Measurements from ENCODE around the gene DLGAP1.
"Not testable (repeated sequence)": the region's sequence is repeated elsewhere in the genome, so short reads cannot be mapped to it uniquely, and the experiment has no call there.

Gene DLGAP1

DNA sequence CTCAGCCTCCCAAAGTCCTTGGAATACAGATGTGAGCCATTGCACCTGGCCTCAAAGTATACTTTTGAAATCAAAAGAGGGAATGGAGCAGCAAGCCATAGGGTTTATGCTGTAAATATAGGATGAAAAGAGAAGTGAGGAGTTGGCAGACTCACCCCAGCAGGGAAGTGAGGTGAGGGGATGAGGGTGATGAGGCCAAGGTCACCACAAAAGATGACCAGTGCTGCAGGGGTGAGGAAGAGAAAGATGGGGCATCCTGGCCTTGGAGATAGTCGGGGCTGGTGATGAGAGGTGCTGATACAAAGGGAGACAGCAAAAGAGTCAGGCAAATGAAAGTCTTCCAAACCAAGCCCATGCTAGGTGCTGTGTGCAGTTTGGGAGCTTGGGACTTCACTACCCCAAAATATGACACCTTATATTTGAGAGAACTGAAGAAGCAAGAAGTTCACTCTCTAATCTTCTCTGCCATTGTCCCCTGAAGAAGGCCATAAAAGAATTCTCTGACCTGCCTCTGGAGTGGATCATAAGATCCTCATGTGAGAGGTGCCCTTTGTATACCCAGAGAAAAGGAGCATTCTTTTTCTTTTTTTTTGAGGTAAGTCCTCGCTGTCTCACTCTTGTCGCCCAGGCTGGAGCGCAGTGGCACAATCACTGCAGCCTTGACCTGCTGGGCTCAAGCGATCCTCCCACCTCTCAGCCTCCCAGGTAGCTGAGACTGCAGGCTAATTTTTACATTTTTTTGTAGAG lies 974.1 kb downstream of the DLGAP1 start:
- DNase-seq = no peak

DNA sequence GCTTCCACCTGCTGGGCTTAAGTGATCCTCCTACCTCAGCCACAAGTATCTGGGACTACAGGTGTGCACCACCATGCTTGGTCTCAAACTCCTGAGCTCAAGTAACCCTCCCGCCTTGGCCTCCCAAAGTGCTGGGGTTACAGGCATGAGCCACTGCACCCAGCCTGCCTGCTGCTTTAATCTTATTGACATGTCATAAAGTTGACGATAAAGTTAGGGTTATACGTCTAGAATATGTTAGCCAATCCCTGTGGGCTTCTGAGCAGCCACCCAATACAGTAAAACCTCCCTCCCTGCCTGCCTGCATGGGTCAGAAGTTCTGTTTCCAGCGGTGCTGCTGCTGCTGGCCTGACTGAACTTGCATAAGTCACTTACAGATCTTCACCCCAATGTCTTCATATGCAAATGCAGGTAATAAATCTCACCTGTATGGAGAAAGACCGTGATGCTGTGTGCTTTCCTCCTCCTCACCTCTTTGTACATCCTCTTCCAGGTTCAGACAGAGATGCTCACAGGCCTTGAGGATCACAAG lies 975.1 kb downstream of the DLGAP1 start:
- DNase-seq = no peak

DNA sequence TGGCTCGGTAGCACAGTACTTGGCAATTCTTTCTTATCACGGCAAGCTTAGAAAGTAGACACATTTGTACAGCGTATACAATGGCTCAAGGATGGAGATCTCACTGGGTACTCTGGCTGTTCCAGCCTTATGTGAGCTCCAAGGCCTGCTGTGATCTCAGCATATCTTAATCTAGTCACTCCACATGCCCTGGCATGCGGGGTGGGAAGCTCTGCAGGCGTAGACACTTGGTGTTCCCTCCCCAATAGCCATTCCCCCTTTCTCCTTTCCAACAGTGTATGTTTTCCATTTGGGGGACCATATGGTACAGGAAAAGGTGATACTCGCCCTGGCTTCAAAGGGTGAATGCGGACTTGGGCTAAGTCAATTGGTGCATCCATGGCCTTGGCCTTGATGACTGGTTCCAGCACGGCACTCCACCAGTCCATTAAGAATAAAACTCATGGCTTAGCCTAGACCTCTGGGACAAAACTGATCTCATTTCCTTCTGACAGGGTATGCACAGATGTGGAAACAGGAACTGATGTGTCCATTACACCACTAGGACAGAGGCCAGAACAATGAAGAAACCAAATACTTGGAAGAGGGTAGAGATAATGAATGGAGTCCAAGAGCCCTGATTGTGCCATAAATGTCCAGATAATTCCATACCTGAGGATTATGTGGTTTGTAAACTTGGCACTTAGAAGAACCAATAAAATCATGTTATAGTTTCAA lies 976.7 kb downstream of the DLGAP1 start:
- DNase-seq = no peak

DNA sequence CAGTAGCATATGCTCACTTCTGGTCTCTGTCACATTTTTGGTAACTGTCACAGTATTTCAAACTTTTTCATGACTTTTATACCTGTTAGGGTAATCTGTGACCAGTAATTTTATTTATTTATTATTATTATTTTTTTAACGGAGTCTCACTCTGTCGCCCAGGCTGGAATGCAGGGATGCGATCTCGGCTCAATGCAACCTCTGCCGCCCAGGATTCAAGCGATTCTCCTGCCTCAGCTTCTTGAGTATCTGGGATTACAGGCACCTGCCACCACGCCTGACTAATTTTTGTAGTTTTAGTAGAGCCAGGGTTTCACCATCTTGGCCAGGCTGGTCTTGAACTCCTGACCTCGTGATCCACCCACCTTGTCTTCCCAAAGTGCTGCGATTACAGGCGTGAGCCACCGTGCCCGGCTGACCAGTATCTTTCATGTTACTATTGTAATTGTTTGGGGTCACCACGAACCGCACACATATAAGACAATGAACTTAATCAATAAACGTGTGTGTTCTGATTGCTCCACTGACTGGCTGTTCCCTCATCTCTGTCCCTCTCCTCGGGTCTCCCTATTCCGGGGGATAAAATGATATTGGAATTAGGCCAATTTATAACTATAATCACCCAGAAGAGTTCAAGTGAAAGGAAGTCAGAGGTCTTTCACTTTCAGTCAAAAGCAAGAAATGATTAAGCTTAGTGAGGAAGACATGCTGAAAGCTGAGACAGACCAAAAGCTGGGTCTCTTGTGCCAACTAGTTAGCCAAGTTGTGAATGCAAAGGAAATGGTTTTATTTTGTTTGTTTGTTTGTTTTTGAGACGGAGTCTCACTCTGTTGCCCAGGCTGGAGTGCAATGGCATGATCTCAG lies 982.2 kb downstream of the DLGAP1 start:
- DNase-seq = no peak

DNA sequence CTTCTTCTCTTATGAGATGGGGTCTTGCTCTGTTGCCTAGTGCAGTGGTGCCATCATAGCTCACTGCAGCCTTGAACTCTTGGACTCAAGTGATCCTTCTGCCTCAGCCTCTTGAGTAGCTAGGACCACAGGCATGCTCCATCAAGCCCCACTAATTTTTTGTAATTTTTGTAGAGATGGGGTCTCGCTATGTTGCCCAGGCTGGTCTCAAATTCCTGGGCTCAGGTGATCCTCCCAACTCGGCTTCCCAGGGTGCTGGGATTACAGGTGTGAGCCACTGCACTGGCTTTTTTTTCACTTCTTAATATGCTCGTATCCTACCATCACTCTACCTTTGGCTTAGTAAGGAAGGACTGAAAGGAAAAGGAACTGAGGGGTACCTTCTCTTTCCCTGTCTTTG lies 983.0 kb downstream of the DLGAP1 start:
- DNase-seq = not testable (repeated sequence)

DNA sequence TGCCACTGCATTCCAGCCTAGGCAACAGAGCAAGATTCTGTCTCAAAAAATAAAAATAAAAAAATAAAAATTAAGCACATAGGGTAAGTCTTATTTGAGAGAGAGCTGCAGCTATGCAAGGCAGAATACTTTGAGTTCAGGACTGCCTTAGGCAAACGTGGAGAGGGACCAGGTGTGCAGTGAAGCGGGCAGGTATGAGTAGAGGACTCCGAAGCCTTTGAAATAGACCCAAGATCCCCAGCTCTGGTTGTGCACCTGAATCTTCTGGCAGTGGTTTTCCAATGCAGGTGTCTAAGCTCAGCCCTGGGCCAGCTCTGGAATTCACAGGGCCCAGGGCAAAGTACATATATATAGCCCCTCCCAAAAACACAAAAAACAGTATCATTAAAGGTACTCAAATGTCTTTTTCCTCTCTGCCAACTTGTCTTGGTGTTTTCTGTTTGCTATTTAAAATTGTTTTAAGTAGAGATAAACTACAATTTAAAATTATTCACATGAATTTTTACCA lies 983.9 kb downstream of the DLGAP1 start:
- no peak for DNase-seq

DNA sequence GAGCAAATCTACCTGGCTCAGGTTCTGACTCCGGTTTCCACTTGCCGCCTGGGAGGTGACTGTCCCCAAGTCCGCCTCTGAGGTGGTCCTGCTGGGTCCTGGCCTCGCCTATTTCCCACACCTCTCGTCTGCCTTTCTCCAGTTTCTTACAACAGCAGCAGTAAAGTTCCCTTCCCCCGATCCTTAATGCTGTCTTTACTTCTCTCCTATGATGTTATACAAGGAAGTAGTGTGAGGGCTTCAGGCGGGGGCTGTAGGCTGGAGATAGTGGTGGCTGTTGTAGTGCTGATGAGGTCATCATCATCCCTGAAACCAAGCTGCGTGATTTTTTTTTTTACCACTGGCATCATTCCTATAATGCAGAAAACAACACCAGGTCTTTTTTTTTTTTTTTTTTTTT lies 986.3 kb downstream of the DLGAP1 start:
- no peak for DNase-seq

DNA sequence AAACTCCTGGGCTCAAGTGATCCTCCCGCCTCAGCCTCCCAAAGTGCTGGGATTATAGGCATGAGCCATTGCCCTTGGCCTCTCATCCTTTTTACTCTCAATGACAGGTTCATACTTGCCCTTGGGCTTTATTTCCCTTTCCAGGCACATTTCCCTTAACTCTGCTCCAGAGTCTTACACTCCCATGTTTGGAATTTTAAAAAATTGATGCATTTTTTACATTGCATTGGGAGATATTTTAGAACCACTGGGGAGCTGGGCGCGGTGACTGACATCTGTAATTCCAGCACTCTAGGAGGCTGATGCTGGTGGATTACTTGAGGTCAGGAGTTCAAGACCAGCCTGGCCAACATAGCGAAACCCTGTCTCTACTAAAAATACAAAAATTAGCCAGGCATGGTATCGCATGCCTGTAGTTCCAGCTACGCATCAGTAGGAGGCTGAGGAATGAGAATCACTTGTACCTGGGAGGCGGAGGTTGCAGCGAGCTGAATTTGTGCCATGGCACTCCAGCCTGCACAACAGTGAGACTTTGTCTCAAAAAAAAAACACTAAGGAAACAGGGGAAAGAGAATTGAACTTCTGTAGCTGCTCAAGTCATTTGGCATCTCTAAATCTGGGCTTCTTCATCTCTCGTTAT lies 986.9 kb downstream of the DLGAP1 start:
- DNase-seq = no peak

DNA sequence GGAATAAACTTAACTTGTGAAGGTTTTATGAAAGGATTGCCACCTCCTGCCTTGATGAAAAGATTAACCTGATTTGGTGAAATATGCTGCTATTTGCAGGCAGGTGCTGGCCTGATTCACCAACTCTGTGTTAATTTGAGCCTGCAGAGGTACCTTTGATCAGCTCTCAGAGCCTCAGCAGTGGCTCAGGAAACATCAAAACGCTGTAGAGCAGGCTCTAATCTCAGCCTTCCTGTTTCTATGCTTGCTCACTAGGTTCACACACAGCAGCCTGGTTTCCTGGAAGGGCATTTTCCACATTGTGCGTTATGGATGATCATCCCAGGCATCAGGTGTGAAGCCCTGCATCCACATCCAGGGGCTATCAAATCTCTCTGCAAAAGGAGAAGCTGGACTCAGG lies 988.2 kb downstream of the DLGAP1 start:
- DNase-seq = no peak

DNA sequence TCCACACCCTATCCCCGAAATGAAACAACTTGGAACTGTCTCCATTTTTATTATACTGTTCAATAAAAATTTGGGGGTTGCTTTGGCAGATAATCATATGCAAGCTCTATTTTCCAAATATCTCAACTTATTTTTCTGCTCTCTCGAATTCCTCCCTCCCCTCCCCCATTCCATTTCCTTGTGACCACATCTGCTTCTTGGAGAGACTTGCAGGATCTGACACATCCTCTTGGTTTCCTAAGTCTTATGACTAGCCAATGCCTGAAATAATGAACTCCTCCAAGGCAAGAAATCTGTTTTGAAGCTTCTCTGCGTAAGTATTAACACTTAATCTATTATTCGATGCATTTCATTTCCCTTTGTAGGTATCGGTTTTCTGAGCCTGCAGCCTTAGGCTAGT lies 989.1 kb downstream of the DLGAP1 start:
- no peak for DNase-seq

DNA sequence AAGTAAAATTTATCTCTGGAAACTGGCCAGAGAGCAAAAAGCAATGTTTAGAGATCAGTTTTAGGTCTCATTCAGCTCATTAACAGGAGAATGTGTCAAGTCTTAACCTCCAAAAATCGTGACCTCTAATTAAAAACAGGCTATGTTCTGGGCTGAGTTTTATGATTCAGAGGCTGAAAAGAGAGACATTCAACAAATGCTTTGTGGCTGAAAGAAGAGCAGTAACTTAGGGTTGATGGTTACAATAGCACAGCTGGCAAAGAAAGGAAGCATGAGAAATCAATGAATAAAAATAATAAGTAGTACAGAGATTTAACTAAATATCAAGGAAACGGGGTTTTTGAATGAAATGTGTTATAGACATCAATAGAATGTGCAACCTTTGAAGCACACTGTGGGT lies 992.1 kb downstream of the DLGAP1 start:
- DNase-seq = no peak

DNA sequence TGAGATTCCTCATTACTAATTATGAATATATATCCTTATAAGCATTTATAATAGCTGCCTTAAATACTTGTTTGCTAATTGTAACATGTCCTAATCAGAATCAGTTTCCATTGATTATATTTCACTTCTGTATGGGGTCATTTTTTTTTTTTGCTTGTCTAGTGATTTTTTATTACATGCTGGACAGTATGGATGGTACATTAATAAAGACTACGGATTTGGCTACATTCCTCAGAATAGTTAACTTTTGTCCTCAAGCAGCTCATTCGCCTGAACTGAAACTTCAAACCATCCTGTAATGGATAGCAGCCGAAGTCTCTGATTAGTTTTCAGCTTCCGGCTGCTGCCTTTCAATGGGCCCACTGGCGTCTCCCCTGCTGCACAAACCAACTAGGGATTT lies 993.4 kb downstream of the DLGAP1 start:
- DNase-seq = no peak

DNA sequence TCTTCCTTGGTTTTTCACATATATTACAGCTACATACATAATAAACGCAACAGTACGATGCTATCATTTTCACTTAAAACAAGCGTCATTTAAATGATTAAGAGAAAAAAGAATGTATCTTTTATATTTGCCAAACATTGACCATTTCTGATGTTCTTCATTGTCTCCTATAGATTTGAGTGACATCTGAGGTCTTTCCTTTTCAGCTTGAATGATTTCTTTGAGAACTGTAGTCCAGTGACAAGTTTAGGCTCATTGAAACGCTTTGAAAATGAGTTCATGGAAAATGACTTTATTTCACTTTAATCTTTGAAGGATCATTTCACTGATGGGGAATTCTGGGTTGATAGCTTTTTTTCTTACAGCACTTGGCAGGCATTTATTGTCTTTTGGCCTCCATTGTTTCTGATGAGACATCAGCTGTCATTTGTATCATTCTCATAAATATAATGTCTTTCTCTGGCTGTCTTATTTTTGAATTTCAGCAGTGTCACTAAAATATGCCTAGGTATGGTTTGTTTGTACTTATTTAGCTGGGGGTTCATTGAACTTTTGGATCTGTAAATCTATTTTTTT lies 994.2 kb downstream of the DLGAP1 start:
- no peak for DNase-seq

DNA sequence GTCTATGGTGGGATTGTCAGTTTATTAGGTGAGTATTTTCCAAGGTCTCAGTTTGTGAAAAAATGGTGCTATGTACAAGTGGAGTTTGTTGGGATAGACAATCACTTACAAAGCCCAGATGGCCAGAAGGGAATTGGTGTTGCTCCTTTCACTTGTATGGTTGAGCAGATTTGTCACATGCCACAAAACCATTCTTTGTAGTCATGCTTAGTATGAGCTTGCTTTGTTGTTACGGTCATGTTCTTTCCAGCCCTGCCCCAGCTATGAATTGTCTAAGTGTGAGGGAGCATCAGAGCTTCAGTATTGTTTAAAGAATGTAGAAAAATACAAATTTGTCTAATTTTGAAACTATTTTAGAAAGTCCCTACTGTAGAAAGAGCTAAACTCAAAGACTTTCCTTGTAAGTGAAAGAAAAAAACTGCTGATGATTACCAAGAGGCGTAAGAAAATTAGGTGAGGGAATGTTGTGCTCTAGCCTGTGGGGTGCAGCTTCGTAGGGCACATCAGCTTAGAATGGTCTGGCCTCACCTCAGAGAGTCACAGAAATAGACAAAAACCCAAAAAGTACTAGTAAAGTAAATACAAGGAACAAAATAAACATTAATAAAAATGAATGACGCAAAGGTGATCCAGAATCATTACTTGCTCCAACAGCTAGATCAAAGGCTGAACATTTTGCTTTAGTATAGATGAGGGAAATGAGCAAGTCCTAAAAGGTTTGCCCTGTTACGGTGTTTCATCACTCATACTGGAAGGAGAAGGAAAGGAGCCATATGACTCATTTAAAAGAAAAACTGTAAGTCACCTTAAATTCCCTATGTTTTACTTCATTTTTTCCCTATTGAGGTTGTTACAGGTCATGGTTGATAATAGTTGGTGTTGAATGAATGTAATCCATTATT lies 995.9 kb downstream of the DLGAP1 start:
- no peak for DNase-seq

DNA sequence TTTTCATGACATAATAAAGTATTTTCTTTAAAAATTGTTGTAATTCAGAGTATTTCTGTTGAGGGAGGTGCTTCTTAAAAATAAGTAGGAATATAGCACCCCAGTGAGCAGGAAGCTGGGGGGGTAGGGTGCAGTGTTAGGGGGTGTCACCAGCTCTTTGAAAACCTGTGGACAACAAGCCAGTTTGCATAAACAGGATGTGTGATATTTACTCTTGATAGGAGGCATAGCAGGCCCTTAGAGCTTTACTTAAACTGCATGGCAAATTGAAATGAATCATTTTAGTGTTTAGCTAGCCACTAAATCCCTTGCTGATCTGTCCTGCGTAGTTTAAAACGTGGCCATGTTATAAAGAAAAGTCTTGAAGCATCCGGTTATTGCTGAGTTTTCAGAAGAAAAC lies 996.7 kb downstream of the DLGAP1 start:
- DNase-seq = no peak

DNA sequence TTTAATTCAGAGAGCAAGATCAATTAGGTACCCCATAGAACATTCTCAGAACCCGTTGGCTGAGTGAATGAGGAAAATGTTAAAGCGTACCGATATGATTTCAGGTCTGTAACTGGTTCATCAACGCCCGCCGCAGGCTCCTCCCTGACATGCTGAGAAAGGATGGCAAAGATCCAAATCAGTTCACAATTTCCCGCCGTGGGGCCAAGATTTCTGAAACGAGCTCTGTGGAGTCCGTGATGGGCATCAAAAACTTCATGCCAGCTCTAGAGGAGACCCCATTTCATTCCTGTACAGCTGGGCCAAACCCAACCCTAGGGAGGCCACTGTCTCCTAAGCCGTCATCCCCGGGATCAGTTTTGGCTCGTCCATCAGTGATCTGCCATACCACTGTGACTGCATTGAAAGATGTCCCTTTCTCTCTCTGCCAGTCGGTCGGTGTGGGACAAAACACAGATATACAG lies 997.8 kb downstream of the DLGAP1 start:
- DNase-seq = no peak

DNA sequence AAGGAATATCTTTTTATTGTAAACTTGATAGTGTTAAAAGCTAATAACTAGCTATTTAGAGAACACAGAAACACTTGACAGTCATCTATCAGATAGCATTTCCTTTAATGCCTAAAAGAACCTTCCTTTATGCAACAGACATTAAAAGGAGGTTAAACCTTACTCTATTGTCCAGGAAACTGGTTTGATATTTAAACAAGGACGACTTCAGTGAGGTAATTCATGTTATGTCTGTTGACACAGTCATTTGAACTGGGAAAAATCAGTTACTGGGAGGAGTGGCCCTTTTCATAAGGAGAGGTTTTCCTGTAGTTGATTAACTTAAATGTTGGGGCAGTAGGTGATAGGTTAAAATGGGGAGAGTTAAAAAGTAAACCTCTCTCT lies 998.4 kb downstream of the DLGAP1 start:
- no peak for DNase-seq

DNA sequence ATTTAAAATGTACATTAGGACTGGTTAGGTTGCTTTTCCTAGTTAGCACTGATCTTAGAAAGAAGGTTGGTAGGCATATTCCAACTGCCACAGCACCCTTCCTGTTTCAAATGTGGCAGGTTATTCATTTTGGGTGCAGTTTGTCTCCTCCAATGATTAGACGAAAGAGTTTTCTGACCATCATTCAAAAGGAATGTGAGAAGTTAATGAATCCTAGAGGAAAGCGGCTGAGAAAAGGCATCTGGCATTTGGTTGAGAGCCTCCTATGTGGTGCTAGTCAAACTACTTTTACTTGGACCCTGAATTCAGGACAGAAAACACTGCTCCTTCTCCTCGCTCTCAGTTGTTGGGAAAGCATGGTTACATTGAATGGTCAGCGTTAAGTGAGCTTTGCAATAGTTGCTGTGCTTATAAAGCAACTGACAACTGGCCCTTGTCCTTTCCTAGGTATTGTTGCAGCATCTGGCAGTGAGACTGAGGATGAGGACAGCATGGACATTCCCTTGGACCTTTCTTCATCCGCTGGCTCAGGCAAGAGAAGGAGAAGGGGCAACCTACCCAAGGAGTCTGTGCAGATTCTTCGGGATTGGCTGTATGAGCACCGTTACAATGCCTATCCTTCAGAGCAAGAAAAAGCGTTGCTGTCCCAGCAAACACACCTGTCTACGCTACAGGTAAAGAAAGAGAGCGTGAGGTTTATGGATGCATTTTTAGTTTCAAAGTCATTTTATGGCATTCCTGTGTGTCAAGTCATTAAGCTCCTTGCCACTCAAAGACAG lies 999.0 kb downstream of the DLGAP1 start:
- no peak for DNase-seq

DNA sequence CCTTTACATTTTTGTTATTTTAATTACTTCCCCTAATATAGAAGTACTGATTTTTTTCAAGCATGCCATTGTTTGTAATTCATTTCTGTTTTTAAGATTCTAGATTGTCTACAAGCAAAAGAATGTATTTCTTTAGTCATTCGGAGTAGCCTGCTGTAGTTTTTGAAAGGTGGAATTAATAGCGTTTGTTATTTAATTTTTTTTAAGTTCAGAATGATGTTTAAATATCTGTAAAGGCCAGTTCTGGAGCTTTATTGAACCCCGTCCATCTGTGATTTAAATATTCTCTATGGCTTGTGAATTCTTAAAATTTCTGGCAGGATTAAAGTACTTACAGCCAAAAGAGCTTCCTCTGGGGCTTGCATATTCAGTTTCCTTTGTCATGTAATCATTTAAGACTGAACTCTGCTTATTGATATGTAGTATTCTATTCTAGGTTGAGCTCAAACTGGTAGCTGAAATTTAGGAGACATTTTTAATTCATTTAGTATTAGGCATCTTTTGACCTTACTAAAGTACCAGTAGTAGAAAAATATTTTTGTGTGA lies 999.9 kb downstream of the DLGAP1 start:
- no peak for DNase-seq

Data from T1000 (cell line).